GM12872 (cell line): ENCODE measurements around the gene WBP1.

ENCODE experiments used
- CTCF ChIP-seq: IDR thresholded peaks from 3 replicates; pipeline ENCODE4 v1.5.1; 2011; ENCODE audit warnings: low read depth, mild to moderate bottlenecking, low read length, moderate library complexity; ENCODE audit not compliant: insufficient read depth

WBP1 gene

GRCh38 chr2:74417197-74417596 lies 41.0 kb upstream of the WBP1 start:
- no peak for TF ChIP-seq CTCF

- no peak for TF ChIP-seq CTCF
Observed at GRCh38 chr2:74417763-74418162, 40.5 kb upstream of the WBP1 start.

- no peak for TF ChIP-seq CTCF
Observed at GRCh38 chr2:74418312-74418711, 39.9 kb upstream of the WBP1 start.

GRCh38 chr2:74419345-74419744 lies 38.9 kb upstream of the WBP1 start:
- TF ChIP-seq CTCF: no peak

- TF ChIP-seq CTCF: no peak
Observed at GRCh38 chr2:74420006-74420405, 38.2 kb upstream of the WBP1 start.

- TF ChIP-seq CTCF: no peak
Observed at GRCh38 chr2:74421221-74421870, 36.9 kb upstream of the WBP1 start, which contains the start of the genes C2orf81 and WDR54. TSS of gene C2orf81 (minus strand) at chr2:74421619. CDS start at chr2:74421560, 59 bp downstream. TSS of gene WDR54 (plus strand) at chr2:74421730. CDS start at chr2:74422154, 424 bp downstream.

- no peak for TF ChIP-seq CTCF
Observed at GRCh38 chr2:74423231-74424095, 34.8 kb upstream of the WBP1 start.
